Testis (tissue), 3 donors: ENCODE measurements around the gene EMP1. TPM values are rescaled to one million over a fixed set of nuclear protein-coding genes. Genes with fewer than 3 reads are reported as not detected.

Experiments used
- DNase-seq: peaks from one replicate; pipeline ENCODE4 v3.0.0-alpha.2; 2019
- H3K27ac ChIP-seq, 2 donors: fragments of 200-600 bp; sonication (generic); one replicate each; pipeline ENCODE4 v1.5.1; 2019
- H3K27me3 ChIP-seq: fragments of 200-600 bp; sonication (generic); one replicate; pipeline ENCODE4 v1.5.1; 2019
- H3K36me3 ChIP-seq: fragments of 200-600 bp; sonication (generic); one replicate; pipeline ENCODE4 v1.5.1; 2017; ENCODE audit warnings: low read depth; ENCODE audit errors: missing control alignments
- H3K4me1 ChIP-seq: fragments of 200-600 bp; sonication (generic); one replicate; pipeline ENCODE4 v1.5.1; 2019
- H3K4me3 ChIP-seq, 2 donors: fragments of 200-600 bp; sonication (generic); one replicate each; pipeline ENCODE4 v1.5.1; 2017 to 2019
- H3K9me3 ChIP-seq: fragments of 200-600 bp; sonication (generic); one replicate; pipeline ENCODE4 v1.5.1; 2017
- POLR2A ChIP-seq: fragments of 450-650 bp; IDR thresholded peaks from one replicate; pipeline ENCODE4 v1.6.1; 2017; ENCODE audit warnings: antibody characterized with exemption, mild to moderate bottlenecking, moderate library complexity
- WGBS, 2 donors: methylation state at CpG; one replicate each; pipeline ENCODE4 v1.1.5; 2018; 5-methylcytosine and 5-hydroxymethylcytosine counted together
- intact Hi-C: fragments of 100-400 bp; cut with DNase I; formaldehyde crosslinking; loops from one replicate; pipeline ENCODE4 v1.15.1; 2023; ENCODE audit warnings: low total_unique reads
- polyA plus RNA-seq: library from polyadenylated mRNA; stranded (reverse); fragments of 350-450 nt; fragmentation: Illumina TruSeq; extraction: RNeasy Lipid Tissue Mini Kit (QIAGEN cat#74804); gene quantifications from one replicate; pipeline ENCODE4 v1.2.3, GENCODE V29; 2014; ENCODE audit warnings: low read depth, low replicate concordance; ENCODE audit not compliant: insufficient read depth
- total RNA-seq, 2 donors: library from RNA; depleted of rRNA; stranded (reverse); fragments of >200 nt; gene quantifications; one replicate each; pipeline ENCODE4 v1.2.3, GENCODE V29; 2016
- TF ChIP-seq, protein P1 (sequence below), 3 experiments: fragments of 450-650 bp in 2 of 3; fragments of 200-600 bp in 1 of 3; sonication (generic) in 1 of 3; IDR thresholded peaks; one replicate each; pipeline ENCODE4 v1.5.1; 2016 to 2019; ENCODE audit warnings: antibody characterized with exemption in 3 of 3, mild to moderate bottlenecking in 2 of 3, moderate library complexity in 1 of 3

The EMP1 gene
- total and polyA plus RNA-seq, 3 donors from 2014 or later, result 14.1 to 59.4 (median 29.2) TPM

DNA sequence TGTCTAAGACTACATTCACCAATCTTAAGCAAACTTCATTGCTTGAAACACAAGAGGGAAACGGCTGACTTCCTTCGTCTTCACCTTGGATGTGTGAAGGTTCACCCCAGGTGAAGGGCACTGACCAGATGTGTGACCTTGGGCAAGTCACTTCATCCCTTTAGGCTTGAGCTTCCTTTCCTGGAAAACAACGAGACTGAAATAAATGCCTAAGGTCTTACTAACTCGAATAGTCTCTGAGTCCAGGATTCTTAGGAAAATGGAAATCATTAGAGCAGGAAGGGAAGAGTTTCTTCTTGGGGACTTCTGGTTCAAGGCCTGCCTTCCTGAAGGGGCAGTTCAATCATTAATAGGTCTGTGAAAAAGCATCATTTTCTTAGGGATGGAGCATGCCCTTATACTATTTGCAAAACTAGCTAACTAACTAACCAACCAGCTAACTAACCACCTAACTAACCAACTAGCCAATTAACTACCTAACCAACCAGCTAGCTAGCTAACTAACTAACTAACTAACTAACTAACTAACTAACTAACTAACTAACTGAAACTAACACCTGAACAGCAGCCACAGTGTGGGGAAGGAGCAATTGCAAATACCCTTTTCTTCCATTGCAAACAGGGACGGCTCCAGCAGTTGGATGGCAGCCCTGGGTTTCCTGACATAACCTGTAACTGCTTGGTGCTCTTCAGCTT lies 31.5 kb upstream of the EMP1 start:
- WGBS, 2 donors, result 52 to 54% methylated on average over 5 of the region's 5 CpGs
- Histone ChIP-seq H3K4me3 (no peak overlapping the region), H3K27ac (no peak overlapping the region), H3K4me1 (no peaks in the 10 kb centered on the region), H3K36me3 (no peaks in the 10 kb centered on the region), H3K27me3 (no peaks in the 10 kb centered on the region), H3K9me3 (no peaks in the 10 kb centered on the region)
- no peak for DNase-seq
- no peak for TF ChIP-seq POLR2A
- TF ChIP-seq, protein P1, sequence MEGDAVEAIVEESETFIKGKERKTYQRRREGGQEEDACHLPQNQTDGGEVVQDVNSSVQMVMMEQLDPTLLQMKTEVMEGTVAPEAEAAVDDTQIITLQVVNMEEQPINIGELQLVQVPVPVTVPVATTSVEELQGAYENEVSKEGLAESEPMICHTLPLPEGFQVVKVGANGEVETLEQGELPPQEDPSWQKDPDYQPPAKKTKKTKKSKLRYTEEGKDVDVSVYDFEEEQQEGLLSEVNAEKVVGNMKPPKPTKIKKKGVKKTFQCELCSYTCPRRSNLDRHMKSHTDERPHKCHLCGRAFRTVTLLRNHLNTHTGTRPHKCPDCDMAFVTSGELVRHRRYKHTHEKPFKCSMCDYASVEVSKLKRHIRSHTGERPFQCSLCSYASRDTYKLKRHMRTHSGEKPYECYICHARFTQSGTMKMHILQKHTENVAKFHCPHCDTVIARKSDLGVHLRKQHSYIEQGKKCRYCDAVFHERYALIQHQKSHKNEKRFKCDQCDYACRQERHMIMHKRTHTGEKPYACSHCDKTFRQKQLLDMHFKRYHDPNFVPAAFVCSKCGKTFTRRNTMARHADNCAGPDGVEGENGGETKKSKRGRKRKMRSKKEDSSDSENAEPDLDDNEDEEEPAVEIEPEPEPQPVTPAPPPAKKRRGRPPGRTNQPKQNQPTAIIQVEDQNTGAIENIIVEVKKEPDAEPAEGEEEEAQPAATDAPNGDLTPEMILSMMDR (IDR thresholded peaks at IDR 0.05), result no peak
- intact Hi-C loops, result no loop called here

DNA sequence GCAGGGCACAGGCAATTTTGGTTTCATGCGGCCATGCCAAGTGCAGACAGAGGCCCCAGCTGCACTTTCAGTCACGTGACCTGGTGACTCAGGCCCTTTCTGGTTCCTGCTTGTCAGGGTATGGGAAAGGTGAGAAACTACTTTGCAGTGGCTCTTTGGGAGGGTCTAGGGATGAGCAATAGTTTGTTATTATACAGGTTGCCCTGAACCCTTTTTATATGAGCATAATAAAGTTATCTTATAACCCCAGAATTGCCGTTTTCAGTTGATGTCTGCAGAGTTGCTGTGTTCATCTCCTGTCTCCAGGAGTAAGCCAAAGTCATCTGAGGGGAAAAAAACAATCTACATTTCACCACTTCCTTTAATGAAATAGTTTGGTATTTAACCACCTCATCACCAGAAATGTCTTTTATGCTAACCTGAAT lies 30.9 kb upstream of the EMP1 start:
- no peaks in the 10 kb centered on the region for H3K36me3 ChIP-seq
- intact Hi-C loops, result no loop called here
- DNase-seq, result peak; percentile 28
- H3K4me3 ChIP-seq, result no peak overlapping the region
- no peaks in the 10 kb centered on the region for H3K4me1 ChIP-seq
- H3K27ac ChIP-seq, result no peak overlapping the region
- H3K27me3 ChIP-seq, result no peaks in the 10 kb centered on the region
- TF ChIP-seq POLR2A, result no peak
- TF ChIP-seq, protein P1 (IDR thresholded peaks at IDR 0.05), result no peak
- 40 to 41% methylated on average over 3 of the region's 3 CpGs for WGBS, 2 donors
- no peaks in the 10 kb centered on the region for H3K9me3 ChIP-seq

DNA sequence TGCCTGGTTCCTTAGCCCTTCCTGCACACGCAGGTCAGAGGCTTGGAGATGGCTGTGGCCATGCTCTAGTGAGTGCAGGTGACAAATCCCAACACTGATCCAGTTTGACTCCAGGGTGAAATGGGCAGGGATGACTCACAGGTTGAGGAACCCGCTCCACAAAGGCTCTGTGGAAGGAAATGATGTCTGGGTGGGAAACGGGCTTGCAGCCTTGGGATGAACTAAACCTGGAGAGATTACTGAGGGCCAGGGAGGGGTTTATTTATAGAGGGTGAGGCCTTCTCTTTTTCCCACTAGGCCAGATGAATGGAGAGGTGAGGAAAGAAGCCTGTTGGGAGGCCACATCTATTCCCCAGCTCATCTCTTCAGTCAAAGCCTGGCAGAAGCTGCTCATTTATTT lies 29.3 kb upstream of the EMP1 start:
- no peaks in the 10 kb centered on the region for H3K4me1 ChIP-seq
- 83 to 94% methylated on average over 3 of the region's 3 CpGs for WGBS, 2 donors
- intact Hi-C loops, result no loop called here
- no peak for DNase-seq
- H3K36me3 ChIP-seq, result no peaks in the 10 kb centered on the region
- no peaks in the 10 kb centered on the region for H3K27me3 ChIP-seq
- H3K27ac ChIP-seq, result no peak overlapping the region
- H3K9me3 ChIP-seq, result no peaks in the 10 kb centered on the region
- no peak overlapping the region for H3K4me3 ChIP-seq
- no peak for TF ChIP-seq POLR2A
- TF ChIP-seq, protein P1 (IDR thresholded peaks at IDR 0.05), result no peak

DNA sequence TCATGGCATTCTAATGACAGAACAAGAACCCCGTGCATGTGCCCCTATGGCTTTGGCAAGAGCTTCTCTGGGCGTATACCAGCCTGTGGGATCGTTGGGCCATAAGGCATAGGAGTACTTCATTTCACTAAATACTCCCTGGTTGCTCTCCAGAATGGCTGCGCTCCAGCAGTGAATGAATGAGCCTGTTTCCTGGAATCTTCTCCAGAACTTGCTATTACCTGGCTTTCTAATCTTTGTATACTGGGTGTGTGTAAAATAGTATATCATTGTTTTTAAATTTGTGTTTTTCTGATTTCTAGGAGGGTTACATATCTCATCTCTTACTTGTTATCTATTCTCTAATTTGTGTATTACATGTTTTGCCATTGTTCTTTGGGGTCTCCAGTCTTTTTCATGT lies 28.6 kb upstream of the EMP1 start:
- Histone ChIP-seq H3K4me1 (no peaks in the 10 kb centered on the region), H3K36me3 (no peaks in the 10 kb centered on the region), H3K9me3 (no peaks in the 10 kb centered on the region), H3K27ac (no peak overlapping the region), H3K4me3 (no peak overlapping the region), H3K27me3 (no peaks in the 10 kb centered on the region)
- TF ChIP-seq, protein P1 (IDR thresholded peaks at IDR 0.05), result no peak
- no peak for TF ChIP-seq POLR2A
- intact Hi-C loops, result no loop called here
- WGBS, 2 donors, result 91 to 96% methylated on average over 4 of the region's 4 CpGs
- DNase-seq, result no peak

DNA sequence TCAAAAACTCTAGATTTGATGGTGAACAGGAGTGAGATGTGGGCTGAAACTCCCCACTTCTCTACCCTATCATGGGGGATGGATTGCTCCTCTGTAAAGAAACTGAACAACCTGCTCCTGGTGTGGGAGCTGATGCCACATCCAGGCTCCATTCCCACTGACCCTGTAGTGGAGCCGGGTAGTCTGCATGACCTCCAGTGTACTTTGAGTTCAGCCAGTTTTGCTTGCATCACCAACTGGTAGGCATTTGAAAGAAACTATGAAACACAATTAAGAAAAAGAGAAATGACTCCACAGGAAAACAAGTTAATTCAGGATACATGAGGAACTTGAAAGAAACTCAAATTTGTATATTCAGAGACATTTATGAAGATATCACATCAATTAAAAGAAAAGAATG lies 27.3 kb upstream of the EMP1 start:
- DNase-seq, result no peak
- no peak for TF ChIP-seq POLR2A
- TF ChIP-seq, protein P1 (IDR thresholded peaks at IDR 0.05), result no peak
- H3K9me3 ChIP-seq, result no peaks in the 10 kb centered on the region

More for the DNA sequence above, 27.3 kb upstream of the EMP1 start:
- Histone ChIP-seq H3K27me3 (no peaks in the 10 kb centered on the region), H3K4me3 (no peak overlapping the region), H3K4me1 (no peaks in the 10 kb centered on the region), H3K27ac (no peak overlapping the region), H3K36me3 (no peaks in the 10 kb centered on the region)
- intact Hi-C loops, result no loop called here
- WGBS, 2 donors, result 79 to 85% methylated on average over 1 of the region's 1 CpG
